HUES6 (cell line): ENCODE measurements around the gene CNTRL.
"Not testable (repeated sequence)": the region's sequence is repeated elsewhere in the genome, so short reads cannot be mapped to it uniquely, and the experiment has no call there.

Experiments
- H3K27ac ChIP-seq: 2 replicates; pipeline ENCODE4 v1.7.0; 2013; ENCODE audit warnings: low read depth, mild to moderate bottlenecking, low read length, inconsistent platforms
- H3K27me3 ChIP-seq: 2 replicates; pipeline ENCODE4 v1.6.1; 2013; ENCODE audit warnings: low read length; ENCODE audit not compliant: control insufficient read depth, insufficient read depth
- H3K36me3 ChIP-seq: 2 replicates; pipeline ENCODE4 v1.6.1; 2013; ENCODE audit warnings: low read length; ENCODE audit not compliant: control insufficient read depth, insufficient read depth
- H3K4me1 ChIP-seq: 2 replicates; pipeline ENCODE4 v1.6.1; 2013; ENCODE audit warnings: low read length; ENCODE audit not compliant: control insufficient read depth, insufficient read depth
- H3K4me3 ChIP-seq: 2 replicates; pipeline ENCODE4 v1.5.1; 2013; ENCODE audit warnings: low read depth, low read length
- H3K9ac ChIP-seq: one replicate; pipeline ENCODE4 v1.6.1; 2013; ENCODE audit warnings: mild to moderate bottlenecking, low read length
- H3K9me3 ChIP-seq: 2 replicates; pipeline ENCODE4 v1.6.1; 2013; ENCODE audit warnings: low read depth, low read length; ENCODE audit not compliant: control insufficient read depth, insufficient read depth

Gene CNTRL

GRCh38 chr9:121157939-121158338 lies 83.2 kb downstream of the CNTRL start:
- H3K9ac ChIP-seq: no peak overlapping the region

GRCh38 chr9:121160025-121160424 lies 85.3 kb downstream of the CNTRL start:
- Histone ChIP-seq H3K9me3 (no peaks in the 10 kb centered on the region), H3K27ac (no peak overlapping the region), H3K36me3 (peaks cover 27% of the 10 kb centered on the region)

More at GRCh38 chr9:121157939-121158338, 83.2 kb downstream of the CNTRL start:
- H3K27ac ChIP-seq: no peak overlapping the region
- H3K27me3 ChIP-seq: no peaks in the 10 kb centered on the region
- H3K36me3 ChIP-seq: peaks cover 27% of the 10 kb centered on the region
- H3K9me3 ChIP-seq: no peaks in the 10 kb centered on the region
- H3K4me1 ChIP-seq: no peaks in the 10 kb centered on the region
- H3K4me3 ChIP-seq: no peak overlapping the region

DNA sequence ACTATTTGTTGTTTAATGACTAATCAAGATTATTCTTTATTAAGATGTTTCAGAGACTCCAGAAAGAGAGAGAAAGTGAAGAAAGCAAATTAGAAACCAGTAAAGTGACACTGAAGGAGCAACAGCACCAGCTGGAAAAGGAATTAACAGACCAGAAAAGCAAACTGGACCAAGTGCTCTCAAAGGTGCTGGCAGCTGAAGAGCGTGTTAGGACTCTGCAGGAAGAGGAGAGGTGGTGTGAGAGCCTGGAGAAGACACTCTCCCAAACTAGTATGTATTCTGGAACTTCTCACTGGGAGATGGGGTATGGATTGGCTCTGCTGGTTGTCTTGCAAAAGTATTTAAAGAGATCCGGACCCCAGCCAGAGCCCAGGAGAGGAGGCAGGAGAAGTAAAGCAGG lies 93.3 kb downstream of the CNTRL start:
- Histone ChIP-seq H3K9me3 (no peaks in the 10 kb centered on the region), H3K27ac (no peak overlapping the region), H3K4me1 (no peaks in the 10 kb centered on the region), H3K4me3 (no peak overlapping the region), H3K27me3 (no peaks in the 10 kb centered on the region), H3K36me3 (peaks cover 33% of the 10 kb centered on the region), H3K9ac (no peak overlapping the region)

More at GRCh38 chr9:121160025-121160424, 85.3 kb downstream of the CNTRL start:
- Histone ChIP-seq H3K4me3 (no peak overlapping the region), H3K9ac (no peak overlapping the region), H3K4me1 (no peaks in the 10 kb centered on the region), H3K27me3 (no peaks in the 10 kb centered on the region)

- H3K4me1 ChIP-seq: no peaks in the 10 kb centered on the region
- H3K4me3 ChIP-seq: no peak overlapping the region
- H3K9ac ChIP-seq: no peak overlapping the region
- H3K9me3 ChIP-seq: no peaks in the 10 kb centered on the region
- H3K36me3 ChIP-seq: peaks cover 41% of the 10 kb centered on the region
- H3K27ac ChIP-seq: no peak overlapping the region
- no peaks in the 10 kb centered on the region for H3K27me3 ChIP-seq
Observed at GRCh38 chr9:121169094-121169601, 94.4 kb downstream of the CNTRL start.

DNA sequence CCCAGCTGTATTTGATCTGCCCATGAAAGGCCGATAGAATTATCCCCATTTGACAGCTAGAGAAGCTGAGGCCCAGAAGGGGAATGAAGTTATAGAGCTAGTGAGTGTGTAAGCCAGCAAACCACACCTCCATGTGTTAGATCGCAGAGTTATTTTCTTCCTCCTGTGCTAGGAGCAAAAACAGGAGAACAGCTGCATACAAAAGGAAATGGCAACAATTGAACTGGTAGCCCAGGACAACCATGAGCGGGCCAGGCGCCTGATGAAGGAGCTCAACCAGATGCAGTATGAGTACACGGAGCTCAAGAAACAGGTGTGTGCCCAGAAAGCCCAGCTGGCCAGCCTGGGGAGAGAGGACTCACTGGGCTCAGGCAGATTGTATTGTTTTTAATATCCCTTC lies 96.5 kb downstream of the CNTRL start:
- peaks cover 37% of the 10 kb centered on the region for H3K36me3 ChIP-seq
- H3K4me1 ChIP-seq: no peaks in the 10 kb centered on the region
- H3K9me3 ChIP-seq: no peaks in the 10 kb centered on the region
- H3K9ac ChIP-seq: no peak overlapping the region
- H3K4me3 ChIP-seq: no peak overlapping the region
- H3K27ac ChIP-seq: no peak overlapping the region
- no peaks in the 10 kb centered on the region for H3K27me3 ChIP-seq

- no peak overlapping the region for H3K27ac ChIP-seq
- H3K9me3 ChIP-seq: no peaks in the 10 kb centered on the region
- no peaks in the 10 kb centered on the region for H3K27me3 ChIP-seq
- H3K4me1 ChIP-seq: no peaks in the 10 kb centered on the region
- peaks cover 33% of the 10 kb centered on the region; the same call in 1 of the 2 replicates for H3K36me3 ChIP-seq
- no peak overlapping the region for H3K9ac ChIP-seq
- no peak overlapping the region for H3K4me3 ChIP-seq
Observed at GRCh38 chr9:121172726-121173487, 98.2 kb downstream of the CNTRL start.

GRCh38 chr9:121173501-121173900 lies 98.7 kb downstream of the CNTRL start:
- no peaks in the 10 kb centered on the region for H3K9me3 ChIP-seq
- no peak overlapping the region for H3K27ac ChIP-seq
- no peaks in the 10 kb centered on the region for H3K27me3 ChIP-seq
- no peak overlapping the region for H3K4me3 ChIP-seq
- no peaks in the 10 kb centered on the region for H3K4me1 ChIP-seq
- peaks cover 39% of the 10 kb centered on the region; the same call in 1 of the 2 replicates for H3K36me3 ChIP-seq
- no peak overlapping the region for H3K9ac ChIP-seq

DNA sequence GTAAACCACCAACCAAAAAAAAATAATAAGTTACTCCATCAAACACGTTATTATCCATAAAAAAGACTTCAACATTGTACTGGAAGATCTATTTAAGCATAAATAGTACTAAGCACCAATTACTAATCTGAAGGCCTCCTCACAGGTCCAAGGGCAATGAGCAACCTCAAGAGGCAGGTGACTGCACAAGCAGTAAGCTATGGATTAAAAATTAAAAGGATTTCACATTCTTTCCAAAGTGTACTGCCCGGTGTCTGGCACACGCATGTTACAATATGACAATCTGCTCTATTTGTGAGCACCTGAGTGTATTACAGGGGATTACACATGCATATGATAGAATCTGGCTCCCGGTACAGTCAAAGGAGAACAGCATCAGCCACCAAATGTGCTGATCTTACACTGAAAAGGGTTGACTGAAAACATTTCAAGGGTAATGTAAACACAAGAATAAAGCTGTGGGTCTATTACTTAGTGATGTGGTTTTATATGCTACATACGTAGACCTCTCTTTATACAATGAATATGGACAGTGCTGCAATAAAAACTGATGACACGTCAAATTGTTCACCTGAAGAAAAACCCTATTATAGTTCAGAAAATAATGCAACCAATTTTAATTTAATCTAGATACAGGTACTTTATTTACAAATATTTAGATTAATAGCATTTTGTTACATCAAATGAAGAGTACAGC lies 104.1 kb downstream of the CNTRL start:
- H3K4me1 ChIP-seq: no peaks in the 10 kb centered on the region
- no peak overlapping the region for H3K9ac ChIP-seq
- H3K4me3 ChIP-seq: no peak overlapping the region
- no peaks in the 10 kb centered on the region for H3K27me3 ChIP-seq
- no peaks in the 10 kb centered on the region for H3K9me3 ChIP-seq
- H3K36me3 ChIP-seq: peaks cover 53% of the 10 kb centered on the region
- no peak overlapping the region for H3K27ac ChIP-seq

GRCh38 chr9:121179373-121179721 lies 104.6 kb downstream of the CNTRL start:
- H3K9me3 ChIP-seq, H3K27ac ChIP-seq, H3K4me1 ChIP-seq, H3K4me3 ChIP-seq, H3K9ac ChIP-seq, H3K27me3 ChIP-seq: not testable (repeated sequence)
- H3K36me3 ChIP-seq: peaks cover 55% of the 10 kb centered on the region

- H3K36me3 ChIP-seq: peaks cover 53% of the 10 kb centered on the region
Observed at GRCh38 chr9:121179930-121180681, 105.4 kb downstream of the CNTRL start.

More at GRCh38 chr9:121179930-121180681, 105.4 kb downstream of the CNTRL start:
- Histone ChIP-seq H3K4me3 (no peak overlapping the region), H3K27ac (no peak overlapping the region), H3K4me1 (no peaks in the 10 kb centered on the region), H3K27me3 (no peaks in the 10 kb centered on the region), H3K9ac (no peak overlapping the region), H3K9me3 (no peaks in the 10 kb centered on the region)
